ENCODE measurements around the gene APOB. TPM values are rescaled to one million over a fixed set of nuclear protein-coding genes. Genes with fewer than 3 reads are reported as not detected.
A peak's percentile ranks its signal among the peaks of the same experiment; 100 is the strongest.

APOB gene
- total and polyA plus RNA-seq, 2 of the 13 experiments (the other 11 are each of a cell fraction or from before 2014, with no cell fraction given): 1,569 to 2,515 TPM

DNA sequence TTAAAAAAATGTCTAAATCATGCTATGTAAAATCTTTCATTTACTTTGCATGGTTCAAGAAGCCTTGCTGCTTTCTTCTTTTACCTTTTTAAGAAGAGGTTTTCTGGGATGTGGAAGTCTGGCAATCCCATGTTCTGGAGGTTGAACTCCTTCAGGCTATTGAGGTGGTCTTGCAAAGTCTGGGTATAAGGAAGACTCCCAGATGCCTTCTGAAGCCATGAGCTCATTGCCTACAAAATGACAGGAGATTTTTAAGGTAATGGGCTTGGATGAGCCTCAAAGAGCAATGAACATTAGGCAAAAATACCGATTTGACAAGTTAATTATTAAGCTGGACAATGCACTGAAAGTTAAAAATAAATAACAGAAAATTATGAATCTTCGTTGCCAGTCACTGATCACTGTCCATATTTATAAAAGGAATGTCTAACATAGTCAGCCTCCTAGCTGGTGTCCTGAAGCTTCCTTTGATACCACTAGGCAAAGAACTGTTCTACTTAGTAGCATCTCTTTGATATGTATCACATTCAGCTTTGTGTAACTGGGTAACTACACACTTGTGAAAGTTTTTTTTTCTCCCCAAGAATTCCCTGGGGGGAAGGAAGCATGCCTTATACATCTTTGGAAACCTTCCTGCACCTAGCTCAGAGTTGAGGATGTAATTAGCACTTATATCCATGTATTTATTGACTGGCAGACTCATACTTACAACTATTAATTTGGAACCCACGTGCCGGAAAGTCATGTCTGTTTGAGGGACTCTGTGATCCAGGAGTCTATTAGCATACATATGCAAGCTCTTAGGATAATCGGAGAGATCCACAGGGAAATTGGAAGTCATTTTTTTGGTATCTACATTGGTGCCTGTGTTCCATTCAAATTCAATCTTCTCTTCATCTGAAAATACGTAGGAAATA lies 29.3 kb downstream of the APOB start (continued):
- TF ChIP-seq POLR2G (IDR thresholded peaks at IDR 0.05; ENCODE audit: low read depth, low read length) (peak; percentile 65), MAFK (conservative IDR thresholded peaks at IDR 0.05 in 1 of 2, IDR thresholded peaks at IDR 0.05 in 1 of 2; ENCODE audit: low read length in 2 of 2) (no peak), TP53 (CRISPR knock-in tag; conservative IDR thresholded peaks at IDR 0.05) (no peak), BRF2 (CRISPR knock-in tag; IDR thresholded peaks at IDR 0.05) (0 out of 2 replicates have a peak, but pooled peaks have one; percentile 32), SP140L (CRISPR knock-in tag; IDR thresholded peaks at IDR 0.05; ENCODE audit: borderline replicate concordance) (no peak), PPARG (CRISPR knock-in tag; conservative IDR thresholded peaks at IDR 0.05) (no peak), ZBTB4 (CRISPR knock-in tag; IDR thresholded peaks at IDR 0.05; ENCODE audit: borderline replicate concordance) (no peak), SNAPC5 (CRISPR knock-in tag; IDR thresholded peaks at IDR 0.05; ENCODE audit: borderline replicate concordance) (no peak), SRSF4 (IDR thresholded peaks at IDR 0.05; ENCODE audit: low read depth, low read length, poor library complexity, severe bottlenecking) (peak; percentile 86), MEF2D (CRISPR knock-in tag; IDR thresholded peaks at IDR 0.05) (no peak), HNF4A (CRISPR knock-in tag; IDR thresholded peaks at IDR 0.05) (no peak), GTF2F1 (IDR thresholded peaks at IDR 0.05; ENCODE audit: low read length) (no peak), ZNF207 (IDR thresholded peaks at IDR 0.05; ENCODE audit: borderline replicate concordance) (no peak), ZNF550 (CRISPR knock-in tag; IDR thresholded peaks at IDR 0.05; ENCODE audit: borderline replicate concordance) (no peak), ZNF775 (CRISPR knock-in tag; IDR thresholded peaks at IDR 0.05; ENCODE audit: borderline replicate concordance) (no peak), RBM22 (optimal IDR thresholded peaks at IDR 0.05; ENCODE audit: low read length) (peak; percentile 93), HBP1 (CRISPR knock-in tag; IDR thresholded peaks at IDR 0.05; ENCODE audit: low read depth) (no peak), FOXA1 (IDR thresholded peaks at IDR 0.05) (no peak), FOXA1 (CRISPR knock-in tag; IDR thresholded peaks at IDR 0.05) (no peak)
- TF ChIP-seq, protein P1, sequence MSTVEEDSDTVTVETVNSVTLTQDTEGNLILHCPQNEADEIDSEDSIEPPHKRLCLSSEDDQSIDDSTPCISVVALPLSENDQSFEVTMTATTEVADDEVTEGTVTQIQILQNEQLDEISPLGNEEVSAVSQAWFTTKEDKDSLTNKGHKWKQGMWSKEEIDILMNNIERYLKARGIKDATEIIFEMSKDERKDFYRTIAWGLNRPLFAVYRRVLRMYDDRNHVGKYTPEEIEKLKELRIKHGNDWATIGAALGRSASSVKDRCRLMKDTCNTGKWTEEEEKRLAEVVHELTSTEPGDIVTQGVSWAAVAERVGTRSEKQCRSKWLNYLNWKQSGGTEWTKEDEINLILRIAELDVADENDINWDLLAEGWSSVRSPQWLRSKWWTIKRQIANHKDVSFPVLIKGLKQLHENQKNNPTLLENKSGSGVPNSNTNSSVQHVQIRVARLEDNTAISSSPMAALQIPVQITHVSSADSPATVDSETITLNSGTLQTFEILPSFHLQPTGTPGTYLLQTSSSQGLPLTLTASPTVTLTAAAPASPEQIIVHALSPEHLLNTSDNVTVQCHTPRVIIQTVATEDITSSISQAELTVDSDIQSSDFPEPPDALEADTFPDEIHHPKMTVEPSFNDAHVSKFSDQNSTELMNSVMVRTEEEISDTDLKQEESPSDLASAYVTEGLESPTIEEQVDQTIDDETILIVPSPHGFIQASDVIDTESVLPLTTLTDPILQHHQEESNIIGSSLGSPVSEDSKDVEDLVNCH (CRISPR knock-in tag; IDR thresholded peaks at IDR 0.05): no peak

Measured in HepG2 (cell line).